Muscle of leg (tissue), 11 donors: ENCODE data around the gene GREM1. TPM values are rescaled to one million over a fixed set of nuclear protein-coding genes. Genes with fewer than 3 reads are reported as not detected.

Source experiments
- DNase-seq: peaks from one replicate; pipeline ENCODE4 v3.0.0; 2013
- H3K27ac ChIP-seq: one replicate; pipeline ENCODE4 v1.5.1; 2013; ENCODE audit warnings: mild to moderate bottlenecking, low read length, control low read depth
- H3K27me3 ChIP-seq: one replicate; pipeline ENCODE4 v1.6.1; 2013; ENCODE audit warnings: low read length; ENCODE audit not compliant: control insufficient read depth, insufficient read depth
- H3K36me3 ChIP-seq: one replicate; pipeline ENCODE4 v1.6.1; 2013; ENCODE audit warnings: low read length; ENCODE audit not compliant: control insufficient read depth, insufficient read depth
- H3K4me1 ChIP-seq: one replicate; pipeline ENCODE4 v1.6.1; 2013; ENCODE audit warnings: low read length; ENCODE audit not compliant: control insufficient read depth, insufficient read depth
- H3K4me3 ChIP-seq: one replicate; pipeline ENCODE4 v1.5.1; 2013; ENCODE audit warnings: low read length, control low read depth
- H3K9me3 ChIP-seq: replicated peaks from 2 replicates; pipeline ENCODE4 v1.6.1; 2013; ENCODE audit warnings: low read depth, low read length; ENCODE audit not compliant: control insufficient read depth
- WGBS: methylation state at CpG from one replicate; pipeline ENCODE4 v1.1.5; 2013; ENCODE audit warnings: missing lambda C conversion rate; ENCODE audit not compliant: insufficient coverage; 5-methylcytosine and 5-hydroxymethylcytosine counted together
- polyA plus RNA-seq, 8 donors: library from polyadenylated mRNA; unstranded; fragments of 120-200 nt; gene quantifications; one replicate each; pipeline versions ENCODE4 v1.2.1 to v1.2.3, GENCODE V29; 2013; ENCODE audit warnings: inconsistent platforms in 1 of 8, low replicate concordance in 1 of 8; ENCODE audit not compliant: insufficient read length in 8 of 8, insufficient read depth in 1 of 8
- total RNA-seq: library from RNA; stranded (reverse); fragments of 120-200 nt; gene quantifications from one replicate; pipeline ENCODE4 v1.2.4, GENCODE V29; 2013

The GREM1 gene
- total and polyA plus RNA-seq, 9 donors, result 0.98 to 5.5 (median 3.8) TPM

DNA sequence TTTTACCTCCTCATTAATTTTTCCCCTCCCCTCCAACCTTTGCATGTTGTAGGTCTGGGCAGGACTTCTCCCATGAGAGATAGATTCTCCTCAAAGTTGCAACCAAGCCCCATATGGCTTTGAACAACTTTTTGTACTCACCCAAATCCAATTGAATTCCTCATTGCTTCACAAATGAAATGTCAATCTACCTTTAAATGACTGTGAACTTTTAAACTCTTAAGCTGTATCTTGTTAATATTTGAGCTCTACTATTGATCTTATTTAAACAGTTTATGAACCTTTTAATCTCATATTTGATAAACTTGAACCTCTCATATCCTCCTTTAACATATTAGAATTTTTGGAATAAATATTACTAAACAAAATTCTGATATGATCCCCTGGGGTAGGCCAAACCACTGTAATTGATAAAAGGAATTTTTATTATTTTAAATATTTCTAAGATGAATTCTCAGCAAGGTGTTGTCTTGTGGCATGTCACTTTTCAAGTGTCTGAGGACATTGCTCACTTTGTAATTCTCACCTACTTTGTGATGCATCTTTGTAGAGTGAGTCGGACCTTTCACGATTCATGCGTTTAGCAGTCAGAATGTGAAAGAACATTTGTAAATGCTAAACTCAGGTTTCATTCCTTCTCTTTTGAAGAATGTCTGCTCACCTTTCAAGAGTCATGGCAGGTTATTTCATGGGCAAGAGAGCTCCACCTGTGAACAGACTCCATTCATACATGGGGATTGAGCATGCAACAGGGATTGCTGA, 23.4 kb upstream of the GREM1 start:
- Histone ChIP-seq H3K27ac (no peak overlapping the region), H3K4me3 (no peak overlapping the region), H3K9me3 (no peaks in the 10 kb centered on the region), H3K36me3 (no peaks in the 10 kb centered on the region), H3K4me1 (no peaks in the 10 kb centered on the region), H3K27me3 (no peaks in the 10 kb centered on the region)
- no CpG with 5 or more reads among the region's 3 CpGs for WGBS
- no peak for DNase-seq

DNA sequence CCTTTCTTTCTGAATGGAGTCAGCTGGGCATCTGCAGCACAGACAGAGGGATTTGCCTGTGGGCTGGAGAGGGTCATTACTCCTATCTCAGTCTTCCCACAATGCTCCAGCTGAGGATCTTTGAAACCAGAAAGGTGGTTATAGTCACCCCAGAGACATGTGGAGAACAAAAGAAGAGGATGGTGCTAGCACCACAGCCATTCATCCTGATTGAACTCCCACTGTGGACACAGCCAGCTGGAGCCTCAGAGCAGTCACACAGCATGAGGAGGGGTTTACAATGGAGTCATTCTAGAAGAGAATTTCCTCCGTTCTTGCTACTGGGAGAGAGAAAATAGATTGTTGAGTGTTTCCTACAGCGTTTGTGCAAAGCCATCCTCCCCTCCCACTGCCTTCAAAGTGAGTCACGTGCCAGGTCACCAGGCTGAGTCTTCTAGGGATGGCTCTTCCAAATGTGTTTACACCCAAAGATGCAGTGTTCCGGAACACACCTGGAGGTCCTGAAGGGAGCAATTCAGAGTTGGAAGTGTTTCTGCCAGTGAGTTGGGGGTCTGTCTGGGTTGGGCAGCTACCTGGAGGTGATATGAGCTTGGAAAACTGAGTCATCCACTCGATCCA, 18.9 kb upstream of the GREM1 start:
- Histone ChIP-seq H3K36me3 (no peaks in the 10 kb centered on the region), H3K27ac (no peak overlapping the region), H3K9me3 (no peaks in the 10 kb centered on the region), H3K4me1 (no peaks in the 10 kb centered on the region), H3K4me3 (no peak overlapping the region), H3K27me3 (peaks cover 3% of the 10 kb centered on the region)
- WGBS, result no CpG with 5 or more reads among the region's 5 CpGs
- DNase-seq, result no peak

DNA sequence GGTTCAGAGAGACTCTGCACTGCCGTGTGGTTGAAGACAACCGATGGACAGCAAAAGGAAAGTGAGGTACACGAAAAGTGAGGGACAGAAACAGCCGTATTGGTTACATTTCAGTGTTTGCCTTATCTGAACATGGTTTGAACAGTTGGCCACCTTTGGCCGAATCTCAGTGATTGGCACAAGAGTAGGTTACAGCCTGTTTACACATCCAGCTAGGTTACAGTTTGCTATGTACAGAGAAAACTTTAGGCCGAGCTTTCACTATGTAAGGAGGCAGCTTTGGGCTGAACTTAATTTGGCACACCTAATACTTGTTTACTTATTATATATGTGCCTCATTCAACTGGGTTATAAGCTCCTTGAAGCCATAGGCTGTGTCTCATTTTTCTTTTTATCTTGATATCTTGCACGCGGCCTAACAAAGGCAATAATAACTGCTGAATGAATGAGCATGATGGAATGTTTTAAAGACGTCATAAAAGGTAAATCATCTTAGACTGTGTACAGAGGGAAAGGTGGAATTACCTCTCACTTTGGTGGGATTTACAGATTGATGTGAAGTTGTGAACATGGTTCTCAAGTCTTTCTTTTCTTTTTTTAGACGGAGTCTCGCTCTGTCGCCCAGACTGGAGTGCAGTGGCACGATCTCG, 17.2 kb upstream of the GREM1 start:
- no peak for DNase-seq
- WGBS, result 78% methylated on average over 5 of the region's 14 CpGs
- H3K36me3 ChIP-seq, result no peaks in the 10 kb centered on the region
- H3K27me3 ChIP-seq, result peaks cover 3% of the 10 kb centered on the region
- no peaks in the 10 kb centered on the region for H3K9me3 ChIP-seq
- no peak overlapping the region for H3K27ac ChIP-seq
- H3K4me1 ChIP-seq, result no peaks in the 10 kb centered on the region
- H3K4me3 ChIP-seq, result no peak overlapping the region

DNA sequence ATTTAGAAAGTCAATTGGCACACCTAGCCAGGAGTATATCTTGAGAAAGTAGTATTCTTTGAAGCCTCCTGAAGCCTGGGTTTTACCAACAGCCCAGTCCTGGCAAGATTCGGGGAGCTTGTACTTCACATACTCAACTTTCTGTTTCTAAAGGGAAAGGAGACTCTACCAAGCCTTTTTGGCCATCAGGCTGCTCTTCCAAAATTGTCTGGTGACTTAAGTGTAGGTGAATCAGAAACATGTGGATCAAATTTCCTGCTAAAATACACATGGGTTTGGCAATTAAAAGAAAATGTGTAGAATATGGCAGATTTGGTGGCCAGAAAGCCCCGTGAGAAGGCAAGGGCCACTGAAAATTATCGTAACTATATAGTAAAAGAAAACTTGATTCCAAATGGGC, 15.9 kb upstream of the GREM1 start:
- Histone ChIP-seq H3K4me1 (no peaks in the 10 kb centered on the region), H3K9me3 (no peaks in the 10 kb centered on the region), H3K27me3 (peaks cover 3% of the 10 kb centered on the region), H3K36me3 (no peaks in the 10 kb centered on the region), H3K27ac (no peak overlapping the region), H3K4me3 (no peak overlapping the region)
- WGBS, result no CpG with 5 or more reads among the region's 3 CpGs
- DNase-seq, result no peak

DNA sequence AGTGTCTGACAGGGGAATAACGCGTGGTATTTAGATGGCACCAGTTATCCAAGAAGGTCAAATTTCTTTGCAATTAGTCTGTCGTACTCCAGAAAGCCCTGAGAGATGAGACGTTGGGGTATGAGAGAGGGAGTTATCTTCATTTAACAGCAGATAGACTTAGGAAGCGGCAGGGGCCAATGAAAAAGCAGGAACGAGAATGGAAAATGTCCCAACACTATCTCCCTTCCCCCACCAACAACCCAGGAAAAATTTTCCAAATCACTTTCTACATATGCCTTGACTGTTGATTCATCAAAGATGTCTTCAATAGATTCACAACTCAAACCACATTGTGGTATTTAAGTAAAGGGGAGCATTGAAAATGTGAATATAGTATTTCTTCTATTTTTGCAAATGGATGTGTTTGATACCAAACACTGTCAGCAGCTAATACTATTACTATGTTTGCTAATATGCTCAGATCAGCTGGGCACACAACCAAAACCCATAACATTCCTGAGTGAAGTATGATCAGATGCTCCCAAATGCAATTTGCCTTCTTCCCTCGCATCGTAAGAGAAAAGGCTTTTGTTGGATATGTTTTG, 13.3 kb upstream of the GREM1 start:
- H3K9me3 ChIP-seq, result no peaks in the 10 kb centered on the region
- WGBS, result no CpG with 5 or more reads among the region's 8 CpGs

DNA sequence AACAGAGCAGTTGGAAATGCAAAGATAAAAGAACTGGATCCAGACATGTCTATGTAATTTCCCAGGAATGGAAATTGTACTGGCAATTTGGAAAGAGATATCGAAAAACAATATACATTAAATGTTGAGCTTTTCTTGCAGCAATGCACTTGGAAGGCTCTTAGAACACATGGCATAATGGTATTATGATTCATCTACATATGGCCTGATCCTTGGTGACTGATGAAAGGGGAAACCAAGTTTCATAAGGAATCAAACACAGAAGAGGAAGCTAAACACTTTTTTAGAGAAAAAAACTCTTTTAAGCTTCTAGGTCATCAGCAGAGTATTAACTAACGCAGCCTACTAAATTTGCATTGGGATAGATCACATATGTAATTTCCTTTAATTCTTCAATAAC, 12.4 kb upstream of the GREM1 start:
- no peak overlapping the region for H3K4me3 ChIP-seq
- WGBS, result no CpG with 5 or more reads among the region's 2 CpGs
- no peaks in the 10 kb centered on the region for H3K4me1 ChIP-seq
- H3K27me3 ChIP-seq, result peaks cover 3% of the 10 kb centered on the region
- DNase-seq, result no peak
- no peaks in the 10 kb centered on the region for H3K36me3 ChIP-seq
- no peaks in the 10 kb centered on the region for H3K9me3 ChIP-seq
- no peak overlapping the region for H3K27ac ChIP-seq

More for the DNA sequence above, 13.3 kb upstream of the GREM1 start:
- no peak overlapping the region for H3K4me3 ChIP-seq
- no peaks in the 10 kb centered on the region for H3K36me3 ChIP-seq
- no peaks in the 10 kb centered on the region for H3K4me1 ChIP-seq
- H3K27ac ChIP-seq, result no peak overlapping the region
- peaks cover 3% of the 10 kb centered on the region for H3K27me3 ChIP-seq
- DNase-seq, result peak; percentile 77

DNA sequence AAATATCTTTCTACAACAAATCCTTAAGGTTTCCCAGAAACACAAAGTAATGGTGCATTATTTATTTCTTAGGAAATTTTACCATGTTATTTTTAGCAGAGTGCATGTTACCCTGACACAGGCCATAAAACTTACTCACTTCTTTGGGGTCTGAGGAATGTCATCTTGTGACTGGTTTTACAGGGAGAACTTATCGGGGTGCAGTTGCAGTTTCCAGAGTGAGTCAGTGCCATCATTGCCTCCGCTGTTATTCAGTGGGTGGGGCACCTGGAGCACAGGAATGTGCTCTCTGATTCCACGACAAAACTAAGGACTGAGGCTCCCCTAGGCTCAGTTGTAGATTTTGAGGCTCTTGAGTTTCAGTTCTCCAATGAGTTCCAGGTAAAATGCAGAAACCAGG, 11.1 kb upstream of the GREM1 start:
- Histone ChIP-seq H3K4me1 (no peaks in the 10 kb centered on the region), H3K27me3 (peaks cover 3% of the 10 kb centered on the region), H3K4me3 (no peak overlapping the region), H3K9me3 (no peaks in the 10 kb centered on the region), H3K27ac (no peak overlapping the region), H3K36me3 (no peaks in the 10 kb centered on the region)
- 60% methylated on average over 3 of the region's 3 CpGs for WGBS
- no peak for DNase-seq

DNA sequence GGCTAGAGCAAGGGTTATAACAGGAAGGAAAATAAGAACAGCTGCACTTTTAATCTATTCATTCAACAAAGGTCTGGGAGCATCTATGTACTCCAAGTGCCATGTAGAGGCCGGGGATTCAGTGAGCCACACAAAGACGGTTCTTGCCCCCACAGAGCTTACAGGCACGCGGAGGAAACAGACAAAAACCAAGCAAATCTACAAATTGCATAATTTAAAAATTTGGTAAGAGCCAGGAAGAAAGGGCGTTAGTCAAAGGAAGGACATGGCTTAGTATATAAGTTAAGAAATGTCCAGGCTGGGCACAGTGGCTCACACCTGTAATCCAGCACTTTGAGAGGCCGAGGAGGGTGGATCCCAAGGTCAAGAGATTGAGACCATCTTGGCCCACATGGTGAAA, 10.4 kb upstream of the GREM1 start:
- no peak overlapping the region for H3K27ac ChIP-seq
- no peaks in the 10 kb centered on the region for H3K4me1 ChIP-seq
- no peak overlapping the region for H3K4me3 ChIP-seq
- DNase-seq, result no peak
- no peaks in the 10 kb centered on the region for H3K36me3 ChIP-seq
- no CpG with 5 or more reads among the region's 6 CpGs for WGBS
- peaks cover 3% of the 10 kb centered on the region for H3K27me3 ChIP-seq
- H3K9me3 ChIP-seq, result no peaks in the 10 kb centered on the region

DNA sequence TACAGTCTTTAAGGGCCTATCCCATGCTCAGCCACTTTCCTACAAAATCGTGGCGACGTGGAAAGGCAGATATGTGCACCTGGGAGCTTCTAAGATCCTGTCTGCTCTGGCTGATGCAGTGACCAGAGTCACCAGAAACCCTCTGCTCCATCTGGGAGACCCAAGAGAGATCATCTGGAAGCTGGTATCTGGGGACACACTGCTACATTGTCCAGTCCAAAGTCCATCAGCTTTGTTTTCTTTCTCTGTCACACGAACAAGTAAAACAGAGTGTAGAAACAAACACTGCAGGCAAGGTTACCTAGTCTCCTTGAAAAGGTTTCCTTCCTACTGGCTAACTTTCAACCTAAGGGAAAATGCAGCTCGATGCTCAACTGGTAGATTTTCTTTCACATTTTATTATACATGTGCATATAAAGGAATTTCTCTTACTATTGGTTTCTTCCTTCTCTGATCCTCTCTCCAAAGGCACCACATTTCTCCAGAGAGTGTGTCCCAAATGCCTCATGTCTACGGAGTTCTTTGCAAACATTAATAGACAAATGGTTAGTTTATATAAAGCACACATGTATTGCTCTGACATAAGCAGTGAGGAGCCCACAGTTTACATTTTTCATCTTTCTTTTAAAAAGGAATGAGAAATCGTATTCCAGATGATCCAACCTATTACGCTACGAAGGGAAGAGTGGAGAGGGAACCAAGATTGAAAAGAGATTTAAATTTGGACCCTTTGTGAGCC, 8.3 kb upstream of the GREM1 start:
- H3K4me1 ChIP-seq, result no peaks in the 10 kb centered on the region
- H3K4me3 ChIP-seq, result no peak overlapping the region
- H3K27ac ChIP-seq, result no peak overlapping the region
- H3K27me3 ChIP-seq, result peaks cover 2% of the 10 kb centered on the region
- no peaks in the 10 kb centered on the region for H3K36me3 ChIP-seq
- DNase-seq, result no peak
- no peaks in the 10 kb centered on the region for H3K9me3 ChIP-seq
- WGBS, result 49% methylated on average over 6 of the region's 9 CpGs

DNA sequence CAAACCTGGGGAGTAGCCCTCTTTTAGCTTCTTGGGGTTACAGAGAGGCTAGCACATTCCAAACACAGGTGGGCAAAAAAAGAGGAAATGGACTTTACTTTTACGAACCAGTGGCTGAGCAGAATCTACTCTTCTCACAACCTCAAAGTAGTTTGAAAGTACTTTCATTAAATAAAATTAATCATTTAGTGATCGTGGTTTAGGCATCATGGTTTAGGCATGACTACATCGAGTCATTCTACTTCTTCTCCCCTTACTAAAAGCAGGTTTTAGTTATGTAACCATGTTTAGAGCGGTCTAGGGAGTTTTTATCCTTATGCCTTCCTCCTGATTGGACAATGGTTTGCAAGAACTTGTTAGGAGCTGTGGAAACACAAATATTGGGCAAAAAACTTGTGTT, 2.5 kb upstream of the GREM1 start:
- no peak for DNase-seq
- no peak overlapping the region for H3K27ac ChIP-seq
- H3K4me1 ChIP-seq, result peaks cover 17% of the 10 kb centered on the region
- WGBS, result no CpG with 5 or more reads among the region's 4 CpGs
- H3K4me3 ChIP-seq, result no peak overlapping the region
- H3K27me3 ChIP-seq, result peaks cover 45% of the 10 kb centered on the region
- H3K36me3 ChIP-seq, result no peaks in the 10 kb centered on the region
- H3K9me3 ChIP-seq, result no peaks in the 10 kb centered on the region
